Smooth muscle cell (in vitro differentiated cells): ENCODE measurements around the gene MNT. TPM values are rescaled to one million over a fixed set of nuclear protein-coding genes. Genes with fewer than 3 reads are reported as not detected.

ENCODE experiments used
- DNase-seq: peaks from one replicate; lab custom pipeline; 2025; ENCODE audit not compliant: unreplicated experiment; lab: John Stamatoyannopoulos, UW
- H2AFZ ChIP-seq: fragments of 200-600 bp; sonication (generic); 2 replicates; pipeline ENCODE4 v1.6.0; 2016; ENCODE audit warnings: antibody characterized with exemption, low read depth, mild to moderate bottlenecking
- H3F3A ChIP-seq: fragments of 200-600 bp; sonication (generic); 2 replicates; pipeline ENCODE4 v1.6.0; 2017; ENCODE audit warnings: antibody characterized with exemption, low read depth
- H3K27ac ChIP-seq: fragments of 200-600 bp; sonication (generic); 2 replicates; pipeline ENCODE4 v1.5.1; 2016; ENCODE audit warnings: low read depth, mild to moderate bottlenecking
- H3K27me3 ChIP-seq: fragments of 200-600 bp; sonication (generic); 2 replicates; pipeline ENCODE4 v1.6.1; 2016; ENCODE audit warnings: low read depth, mild to moderate bottlenecking
- H3K36me3 ChIP-seq: fragments of 200-600 bp; sonication (generic); 2 replicates; pipeline ENCODE4 v1.5.1; 2016; ENCODE audit warnings: low read depth
- H3K4me1 ChIP-seq: fragments of 200-600 bp; sonication (generic); 2 replicates; pipeline ENCODE4 v1.5.1; 2016; ENCODE audit warnings: low read depth
- H3K4me2 ChIP-seq: fragments of 200-600 bp; sonication (generic); 2 replicates; pipeline ENCODE4 v1.6.0; 2016; ENCODE audit warnings: mild to moderate bottlenecking
- H3K4me3 ChIP-seq: fragments of 200-600 bp; sonication (generic); 2 replicates; pipeline ENCODE4 v1.5.1; 2016; ENCODE audit warnings: mild to moderate bottlenecking
- H3K79me2 ChIP-seq: fragments of 200-600 bp; sonication (generic); 2 replicates; pipeline ENCODE4 v1.6.0; 2016; ENCODE audit warnings: low read depth, mild to moderate bottlenecking
- H3K9ac ChIP-seq: fragments of 200-600 bp; sonication (generic); 2 replicates; pipeline ENCODE4 v1.6.0; 2016; ENCODE audit warnings: low read depth
- H3K9me3 ChIP-seq: fragments of 200-600 bp; sonication (generic); replicated peaks from 2 replicates; pipeline ENCODE4 v1.5.1; 2016; ENCODE audit warnings: low read depth
- H4K20me1 ChIP-seq: fragments of 200-600 bp; sonication (generic); 2 replicates; pipeline ENCODE4 v1.6.0; 2016; ENCODE audit warnings: low read depth
- WGBS: methylation state at CpG from one replicate; pipeline ENCODE4 v1.1.7; 2016; ENCODE audit warnings: low lambda C conversion rate; 5-methylcytosine and 5-hydroxymethylcytosine counted together
- polyA plus RNA-seq: library from polyadenylated mRNA; unstranded; fragments of >200 nt; fragmentation: Nextera tagmentation; extraction: Ambion mirVana; gene quantifications from 2 replicates; pipeline ENCODE4 v1.2.1, GENCODE V29; 2016
- total RNA-seq: library from RNA; depleted of rRNA; stranded (reverse); fragments of >200 nt; gene quantifications from 2 replicates; pipeline ENCODE4 v1.2.3, GENCODE V29; 2014
- TF ChIP-seq, protein P1 (sequence below): fragments of 200-600 bp; sonication (generic); IDR thresholded peaks from 2 replicates; pipeline ENCODE4 v1.5.1; 2017; ENCODE audit warnings: borderline replicate concordance, mild to moderate bottlenecking, antibody characterized with exemption; ENCODE audit not compliant: insufficient read depth, poor library complexity, severe bottlenecking

Gene MNT
- total and polyA plus RNA-seq, 2 experiments from 2014 or later, result 5.7 to 12.8 TPM

GRCh38 chr17:2421315-2422147, 20.7 kb upstream of the MNT start:
- Histone ChIP-seq H3K4me3 (no peak overlapping the region), H3K27me3 (no peaks in the 10 kb centered on the region), H3K9me3 (no peaks in the 10 kb centered on the region), H3K4me2 (no peak overlapping the region), H3K27ac (no peak overlapping the region), H3F3A (no peaks in the 10 kb centered on the region), H3K4me1 (peaks cover 1% of the 10 kb centered on the region), H3K79me2 (no peaks in the 10 kb centered on the region), H2AFZ (no peak overlapping the region), H4K20me1 (peaks cover 3% of the 10 kb centered on the region), H3K36me3 (no peaks in the 10 kb centered on the region), H3K9ac (no peak overlapping the region)
- DNase-seq, result no peak
- WGBS, result 92% methylated on average over 27 of the region's 27 CpGs
- TF ChIP-seq, protein P1, sequence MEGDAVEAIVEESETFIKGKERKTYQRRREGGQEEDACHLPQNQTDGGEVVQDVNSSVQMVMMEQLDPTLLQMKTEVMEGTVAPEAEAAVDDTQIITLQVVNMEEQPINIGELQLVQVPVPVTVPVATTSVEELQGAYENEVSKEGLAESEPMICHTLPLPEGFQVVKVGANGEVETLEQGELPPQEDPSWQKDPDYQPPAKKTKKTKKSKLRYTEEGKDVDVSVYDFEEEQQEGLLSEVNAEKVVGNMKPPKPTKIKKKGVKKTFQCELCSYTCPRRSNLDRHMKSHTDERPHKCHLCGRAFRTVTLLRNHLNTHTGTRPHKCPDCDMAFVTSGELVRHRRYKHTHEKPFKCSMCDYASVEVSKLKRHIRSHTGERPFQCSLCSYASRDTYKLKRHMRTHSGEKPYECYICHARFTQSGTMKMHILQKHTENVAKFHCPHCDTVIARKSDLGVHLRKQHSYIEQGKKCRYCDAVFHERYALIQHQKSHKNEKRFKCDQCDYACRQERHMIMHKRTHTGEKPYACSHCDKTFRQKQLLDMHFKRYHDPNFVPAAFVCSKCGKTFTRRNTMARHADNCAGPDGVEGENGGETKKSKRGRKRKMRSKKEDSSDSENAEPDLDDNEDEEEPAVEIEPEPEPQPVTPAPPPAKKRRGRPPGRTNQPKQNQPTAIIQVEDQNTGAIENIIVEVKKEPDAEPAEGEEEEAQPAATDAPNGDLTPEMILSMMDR, result peak; percentile 10

DNA sequence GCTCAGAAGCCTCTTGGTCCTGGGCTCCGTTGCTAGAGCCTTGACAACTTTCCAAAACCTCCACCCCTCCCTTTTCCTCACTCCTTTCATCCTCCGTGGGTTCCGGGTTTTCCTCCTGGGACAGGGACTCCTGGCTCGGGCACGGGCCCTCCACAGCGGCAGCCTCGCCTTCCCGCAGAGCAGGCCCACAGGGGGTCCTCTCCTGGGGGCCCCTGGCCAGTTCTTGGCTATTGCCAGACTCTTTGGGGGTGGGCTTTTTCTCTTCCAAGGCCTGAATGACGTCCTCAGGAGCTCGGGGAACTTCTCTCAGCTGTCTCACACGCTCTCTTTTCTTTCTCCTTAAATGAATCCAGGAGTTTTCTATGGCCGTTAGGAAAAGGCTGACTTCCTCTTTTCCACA, 19.3 kb upstream of the MNT start:
- H3K9ac ChIP-seq, result no peak overlapping the region
- peaks cover 6% of the 10 kb centered on the region for H3K4me1 ChIP-seq
- TF ChIP-seq, protein P1, result no peak
- no peak overlapping the region for H3K27ac ChIP-seq
- H3F3A ChIP-seq, result no peaks in the 10 kb centered on the region
- no peak for DNase-seq
- WGBS, result 98% methylated on average over 12 of the region's 12 CpGs
- H3K27me3 ChIP-seq, result no peaks in the 10 kb centered on the region
- peaks cover 3% of the 10 kb centered on the region for H4K20me1 ChIP-seq
- no peaks in the 10 kb centered on the region for H3K36me3 ChIP-seq
- H3K79me2 ChIP-seq, result no peaks in the 10 kb centered on the region
- H3K4me2 ChIP-seq, result no peak overlapping the region
- no peak overlapping the region for H2AFZ ChIP-seq
- H3K4me3 ChIP-seq, result no peak overlapping the region
- H3K9me3 ChIP-seq, result no peaks in the 10 kb centered on the region

DNA sequence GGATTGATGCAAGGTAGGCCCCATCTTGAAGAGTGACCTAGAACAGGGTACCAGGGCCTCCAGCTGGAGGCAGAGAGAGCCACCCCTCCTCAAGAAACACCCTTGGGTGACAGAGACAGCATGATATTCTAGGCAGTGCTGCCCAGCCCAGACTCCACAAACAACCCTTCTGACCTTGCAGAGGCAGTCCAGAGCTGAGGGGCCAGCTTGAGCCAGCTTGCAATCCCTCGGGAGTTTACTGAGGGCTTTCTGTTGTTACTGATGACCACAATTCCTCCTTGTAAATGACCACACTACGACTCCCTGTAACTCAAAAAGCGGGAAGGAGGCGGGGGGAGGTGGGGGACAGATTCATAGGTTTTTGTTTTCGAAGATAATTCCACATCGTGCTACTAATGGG, 18.6 kb upstream of the MNT start:
- Histone ChIP-seq H3K36me3 (no peaks in the 10 kb centered on the region), H3K27ac (no peak overlapping the region), H3K4me2 (no peak overlapping the region), H3K4me1 (peaks cover 6% of the 10 kb centered on the region), H3K9ac (no peak overlapping the region), H4K20me1 (peaks cover 3% of the 10 kb centered on the region), H3K79me2 (no peaks in the 10 kb centered on the region), H3K27me3 (no peaks in the 10 kb centered on the region), H3K4me3 (no peak overlapping the region), H3F3A (no peaks in the 10 kb centered on the region), H2AFZ (no peak overlapping the region), H3K9me3 (no peaks in the 10 kb centered on the region)
- TF ChIP-seq, protein P1, result no peak
- WGBS, result 89% methylated on average over 6 of the region's 6 CpGs
- no peak for DNase-seq

- WGBS, result 82% methylated on average over 7 of the region's 7 CpGs
- TF ChIP-seq, protein P1, result no peak
- Histone ChIP-seq H3K9me3 (no peaks in the 10 kb centered on the region), H3K9ac (no peak overlapping the region), H3K36me3 (no peaks in the 10 kb centered on the region), H3K27ac (no peak overlapping the region), H3K79me2 (no peaks in the 10 kb centered on the region), H4K20me1 (peaks cover 2% of the 10 kb centered on the region), H2AFZ (no peak overlapping the region), H3K4me3 (no peak overlapping the region), H3F3A (no peaks in the 10 kb centered on the region), H3K27me3 (no peaks in the 10 kb centered on the region), H3K4me2 (no peak overlapping the region), H3K4me1 (peaks cover 6% of the 10 kb centered on the region)
- DNase-seq, result no peak
These were observed 17.7 kb upstream of the MNT start for GRCh38 chr17:2418572-2418971.
